AG08396 (cell line): ENCODE data around the gene SV2B.
"Not testable (repeated sequence)": the region's sequence is repeated elsewhere in the genome, so short reads cannot be mapped to it uniquely, and the experiment has no call there.

Experiments used
- DNase-seq: peaks from one replicate; pipeline ENCODE4 v3.0.0; 2012; ENCODE audit warnings: low spot score, mixed read lengths

SV2B gene

DNA sequence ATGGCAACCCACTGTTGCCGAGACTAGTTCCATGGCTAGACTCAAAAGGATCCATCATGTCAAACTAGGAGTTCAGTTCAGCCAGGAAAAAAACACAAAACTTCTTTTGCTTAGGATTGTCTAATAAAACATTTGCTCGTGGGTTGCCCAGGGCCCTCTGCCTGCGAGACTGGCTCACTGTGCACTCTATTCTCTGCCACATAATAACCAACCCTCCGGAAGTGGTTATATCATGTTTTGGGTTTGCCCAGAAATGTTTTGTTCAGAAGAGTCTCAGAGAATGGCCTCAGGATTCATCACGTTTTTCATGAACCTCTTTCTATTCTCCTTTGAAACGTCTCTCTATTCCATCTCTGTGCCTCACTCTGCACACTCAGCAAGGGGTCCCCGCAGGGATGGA, 216.1 kb downstream of the SV2B start:
- no peak for DNase-seq

DNA sequence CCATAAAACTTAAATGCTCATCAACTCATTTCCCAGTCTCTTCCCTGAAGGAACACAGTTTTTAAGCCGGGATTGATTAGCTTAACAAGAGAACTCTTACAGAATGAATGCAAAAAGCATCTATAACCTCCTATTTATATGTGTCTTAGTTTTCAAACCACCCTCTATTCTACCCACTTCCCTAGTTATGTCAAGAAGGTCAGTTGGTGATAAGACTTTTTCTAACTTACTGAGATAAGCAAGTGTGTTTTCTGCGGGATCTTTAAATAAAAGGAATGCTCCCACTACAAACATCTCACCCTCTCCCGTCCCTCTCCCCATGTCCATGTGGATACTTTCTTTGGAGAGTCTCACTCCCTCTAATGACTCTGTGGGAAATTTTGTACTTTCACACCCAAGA, 218.5 kb downstream of the SV2B start:
- no peak for DNase-seq

DNA sequence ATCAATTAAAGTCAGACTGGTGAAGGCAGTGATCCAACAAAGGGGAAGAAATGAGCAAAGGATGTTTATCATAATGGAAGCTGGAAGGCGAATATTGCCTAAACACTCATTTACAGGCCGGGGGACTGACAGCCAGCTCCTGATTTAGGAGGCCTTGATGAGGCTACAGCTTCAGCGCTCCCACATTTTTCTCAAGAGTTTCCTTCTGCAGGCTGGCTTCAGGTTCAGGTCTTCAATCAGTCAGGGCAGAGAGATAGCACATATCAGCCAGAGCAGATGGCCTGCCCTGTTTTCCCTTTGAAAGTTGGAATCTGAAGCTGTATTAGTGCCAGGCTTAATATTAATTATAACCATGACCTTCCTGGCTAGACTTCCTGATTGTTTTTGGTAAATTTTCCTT, 218.9 kb downstream of the SV2B start:
- DNase-seq = no peak

DNA sequence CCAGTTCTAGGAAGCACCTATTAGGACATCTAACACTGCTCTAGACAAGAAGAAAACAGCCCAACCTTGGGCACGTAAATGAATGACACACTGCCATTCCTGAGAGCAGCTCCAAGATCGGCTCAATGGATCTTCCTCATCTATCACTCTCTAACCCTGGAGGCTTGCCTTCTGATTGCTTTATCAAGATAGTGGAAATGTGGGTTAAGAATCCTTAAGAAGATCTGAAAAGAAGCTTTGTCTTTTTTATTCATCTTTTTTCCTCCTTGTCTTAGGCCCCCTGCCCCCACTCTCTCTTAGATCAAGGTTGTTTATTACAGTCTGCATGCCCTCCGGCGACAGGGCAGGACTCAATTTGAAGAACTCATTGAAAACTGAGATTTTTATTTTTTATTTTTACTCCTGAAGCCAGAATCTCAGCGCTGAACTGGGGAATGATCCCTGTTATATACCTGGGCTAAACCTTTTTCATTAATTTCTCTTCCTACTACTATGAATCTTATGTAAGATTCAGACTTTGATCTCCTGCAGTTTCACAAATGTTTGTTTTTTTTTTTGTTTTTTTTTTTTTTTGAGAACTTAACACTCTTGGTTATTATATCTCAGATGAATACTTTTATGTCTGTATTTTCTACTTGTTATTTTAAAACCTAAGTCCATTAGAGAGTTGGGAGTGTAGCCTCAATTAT, 219.5 kb downstream of the SV2B start:
- no peak for DNase-seq

DNA sequence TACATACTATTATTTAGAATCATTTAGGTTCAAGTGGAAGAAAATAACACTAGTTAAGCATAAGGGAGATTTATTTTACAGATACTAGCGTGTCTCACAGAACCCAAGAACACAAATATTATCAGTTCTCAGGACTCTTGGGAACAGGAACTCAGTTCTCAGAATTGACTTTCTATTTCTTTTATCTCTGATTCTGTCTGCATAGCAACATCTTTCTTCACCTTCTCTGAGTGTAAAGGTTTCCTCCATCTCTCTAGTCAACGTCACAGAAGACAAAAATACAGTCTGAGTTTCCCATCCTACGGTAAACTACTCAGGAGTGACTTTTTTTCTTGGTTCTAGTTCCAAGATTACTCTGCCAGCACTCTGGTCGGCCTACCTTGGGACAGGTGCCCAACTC, 220.0 kb downstream of the SV2B start:
- DNase-seq = no peak

DNA sequence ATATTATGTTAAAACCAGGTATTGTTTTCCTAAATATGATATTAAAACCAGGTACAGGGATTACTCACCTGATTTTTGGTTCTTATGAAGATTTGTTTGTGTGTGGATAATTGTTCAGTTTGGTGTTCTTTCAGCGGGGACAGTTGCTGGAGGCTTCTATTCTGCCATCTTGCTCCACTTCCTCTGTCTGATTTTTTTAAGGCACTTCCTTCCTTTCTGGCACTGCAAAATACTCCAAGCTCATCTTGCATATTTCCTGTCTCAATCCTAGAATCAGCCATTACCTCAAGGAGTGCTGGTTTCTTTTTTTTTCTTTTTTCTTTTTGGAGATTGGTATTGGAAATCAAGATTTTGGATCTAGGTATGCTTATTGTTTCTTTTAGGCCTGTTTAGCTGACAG, 229.9 kb downstream of the SV2B start:
- DNase-seq = no peak

DNA sequence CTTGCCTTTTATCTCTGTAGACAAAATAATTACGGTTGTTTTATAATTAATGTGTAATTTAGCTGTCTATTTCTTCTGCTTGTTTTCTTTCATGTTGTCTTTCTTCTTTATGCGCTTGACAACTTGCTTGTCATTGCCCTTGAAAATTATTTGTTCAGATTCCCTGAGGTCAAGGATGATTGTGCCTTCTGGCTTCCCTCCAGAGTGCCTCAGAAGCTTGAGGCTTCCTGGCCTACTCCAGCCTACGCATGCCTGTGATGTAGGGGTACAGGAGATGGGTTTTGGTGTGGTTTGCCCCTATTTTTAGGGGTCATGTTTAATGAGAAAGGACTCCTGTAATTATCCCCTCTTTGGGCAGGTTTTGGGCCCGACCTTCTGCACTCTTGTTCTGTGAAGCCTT, 231.5 kb downstream of the SV2B start:
- DNase-seq = no peak

DNA sequence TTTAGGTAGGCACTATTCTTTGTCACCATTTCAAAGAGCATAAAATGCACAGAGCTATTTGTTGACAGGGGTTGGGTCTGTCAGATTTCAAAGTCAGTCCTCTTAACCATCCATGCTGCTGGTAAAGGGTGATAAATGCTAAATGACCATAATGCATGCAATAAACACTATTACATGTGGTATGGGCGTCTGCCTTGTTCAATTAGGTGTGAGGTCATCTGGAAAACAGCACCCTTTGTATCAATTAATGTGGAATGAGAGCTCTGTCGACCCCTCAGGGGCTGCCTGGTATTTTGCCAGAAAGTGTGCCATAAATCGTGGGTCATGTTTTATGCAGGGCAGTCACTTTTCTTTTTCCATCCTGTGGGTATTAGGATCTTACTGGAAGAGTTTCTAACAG, 235.6 kb downstream of the SV2B start:
- no peak for DNase-seq

DNA sequence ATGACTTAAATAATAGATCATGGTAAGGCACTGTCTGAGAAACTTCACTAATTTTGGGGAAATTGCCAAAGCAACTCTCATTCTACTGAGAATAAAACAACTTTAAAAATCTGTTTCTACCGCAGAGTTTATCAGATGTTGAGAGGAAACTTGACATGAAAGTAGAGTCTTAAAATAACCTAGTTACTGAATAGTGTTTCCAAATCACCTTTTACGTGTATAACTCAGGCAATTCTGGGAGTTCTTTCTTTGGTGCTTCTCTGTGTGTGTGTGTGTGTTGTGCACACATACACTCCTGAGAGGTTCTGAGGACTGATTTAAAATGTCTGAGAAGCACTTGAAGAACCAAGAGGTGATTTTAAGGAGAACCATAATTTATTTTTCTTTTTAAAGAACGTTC, 236.6 kb downstream of the SV2B start:
- no peak for DNase-seq

DNA sequence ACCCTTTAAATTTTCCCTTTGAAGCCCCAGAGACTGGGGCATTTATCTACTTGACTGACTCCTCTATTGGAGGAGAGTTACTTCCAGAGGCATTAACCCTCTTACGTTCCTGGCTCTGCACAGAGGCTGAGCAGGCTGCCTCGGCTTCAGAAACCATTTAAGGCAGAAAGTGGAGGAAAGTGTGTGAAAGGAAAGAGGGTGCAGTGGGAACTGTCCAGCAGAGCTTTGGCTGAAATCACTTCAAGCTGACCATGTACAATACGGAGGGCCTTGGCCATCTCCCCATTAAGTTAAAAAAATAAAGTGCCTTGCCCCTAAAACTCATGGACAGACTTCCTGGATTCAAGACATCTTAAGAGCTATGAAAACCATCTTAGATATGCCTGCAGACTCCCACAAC, 238.7 kb downstream of the SV2B start:
- no peak for DNase-seq

DNA sequence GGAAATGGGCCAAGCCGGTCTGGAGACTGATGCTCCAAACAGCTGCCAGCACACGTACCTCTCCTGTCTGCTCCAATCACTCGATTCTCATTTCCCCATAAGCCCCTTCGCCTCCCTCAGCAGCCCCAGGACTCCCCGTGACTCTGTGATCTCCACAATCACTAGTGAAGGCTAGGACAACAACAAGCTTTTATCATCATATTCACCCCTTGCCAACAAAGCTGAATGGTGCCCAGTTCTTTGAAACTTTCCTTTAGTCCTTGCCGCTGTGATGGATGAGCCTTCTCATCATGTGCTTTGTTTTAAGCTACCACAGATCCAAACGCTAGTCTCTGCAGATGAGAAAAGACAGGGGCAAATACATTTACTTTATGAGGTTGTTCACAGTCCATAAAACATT, 242.0 kb downstream of the SV2B start:
- no peak for DNase-seq

DNA sequence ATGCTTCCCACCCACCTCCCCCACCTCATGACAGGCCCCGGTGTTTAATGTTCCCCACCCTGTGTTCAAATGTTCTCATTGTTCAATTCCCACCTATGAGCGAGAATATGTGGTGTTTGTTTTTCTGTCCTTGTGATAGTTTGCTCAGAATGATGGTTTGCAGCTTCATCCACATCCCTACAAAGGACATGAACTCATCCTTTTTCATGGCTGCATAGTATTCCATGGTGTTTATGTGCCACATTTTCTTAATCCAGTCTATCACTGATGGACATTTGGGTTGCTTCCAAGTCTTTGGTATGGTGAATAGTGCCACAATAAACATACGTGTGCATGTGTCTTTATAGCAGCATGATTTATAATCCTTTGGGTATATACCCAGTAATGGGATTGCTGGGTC, 244.9 kb downstream of the SV2B start:
- DNase-seq = not testable (repeated sequence)

DNA sequence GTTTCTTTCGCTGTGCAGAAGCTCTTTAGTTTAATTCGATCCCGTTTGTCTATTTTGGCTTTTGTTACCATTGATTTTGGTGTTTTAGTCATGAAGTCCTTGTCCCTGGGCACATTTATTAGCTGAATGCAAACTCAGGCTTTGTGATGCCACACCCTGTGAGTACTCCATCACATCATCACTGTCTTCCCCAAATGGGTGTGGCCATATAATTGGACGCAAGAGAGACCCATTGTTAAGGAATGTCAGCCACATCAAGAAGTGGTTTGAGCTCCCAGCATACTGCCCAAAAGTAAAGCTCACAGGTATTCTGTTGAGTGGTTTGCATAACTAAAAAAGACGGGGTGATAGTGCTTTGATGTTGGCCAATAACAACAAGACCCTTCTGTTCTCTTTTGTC, 245.7 kb downstream of the SV2B start:
- no peak for DNase-seq

DNA sequence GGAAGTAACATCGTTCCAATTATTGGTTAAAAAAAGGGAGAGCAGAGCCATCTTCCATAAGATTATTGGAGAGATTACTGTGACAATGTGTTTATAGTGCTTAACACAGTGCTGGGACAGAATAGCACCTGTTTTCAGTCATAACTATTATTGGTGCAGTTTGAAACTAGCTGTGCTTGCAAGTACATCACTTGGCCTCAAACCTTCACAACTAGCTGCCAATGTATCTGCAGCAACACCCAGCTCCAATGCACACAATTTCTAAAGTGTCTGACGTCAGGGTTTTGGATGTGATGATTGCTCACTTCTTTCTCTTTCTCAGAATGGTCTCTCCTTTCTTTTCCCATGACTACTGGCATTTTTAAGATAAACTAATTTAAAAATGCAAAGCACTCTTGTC, 246.2 kb downstream of the SV2B start:
- no peak for DNase-seq

DNA sequence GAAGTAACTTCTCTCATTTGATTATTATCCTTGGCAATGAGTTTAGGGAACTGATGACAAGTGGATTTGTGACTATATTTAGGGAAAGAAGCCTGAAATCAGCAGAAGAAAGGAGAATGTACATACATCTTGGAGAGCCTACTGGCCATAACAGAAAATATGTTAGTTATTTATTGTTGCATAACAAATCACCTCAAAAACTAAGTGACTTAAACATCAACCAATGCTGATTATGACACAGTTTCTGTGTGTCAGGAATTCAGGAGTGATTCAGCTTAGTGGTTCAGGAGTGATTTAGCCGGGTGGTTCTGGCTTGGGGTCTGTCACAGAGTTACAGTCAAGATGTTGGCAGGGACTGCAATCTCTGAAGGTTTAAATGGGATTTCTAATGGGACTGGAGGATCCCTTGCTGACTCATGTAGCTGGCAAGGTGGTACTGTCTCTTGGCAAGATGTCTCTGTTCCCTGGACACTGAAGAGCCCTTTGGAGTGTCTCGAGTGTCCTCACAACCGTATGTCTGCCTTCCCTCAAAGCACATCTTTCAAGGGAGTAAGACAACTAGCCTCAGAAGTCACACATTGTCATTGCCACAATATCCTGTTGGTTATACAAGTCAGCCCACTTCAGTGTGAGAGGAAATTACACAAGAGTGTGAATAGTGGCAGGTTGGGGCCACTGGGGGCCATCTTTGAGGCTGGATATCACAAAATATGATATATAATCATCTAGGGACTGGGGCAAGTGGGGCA, 248.9 kb downstream of the SV2B start:
- no peak for DNase-seq
